ENCODE data around the gene FCHSD2. TPM values are rescaled to one million over a fixed set of nuclear protein-coding genes. Genes with fewer than 3 reads are reported as not detected.

FCHSD2 gene
- polyA plus RNA-seq, 1 donor (not counting 4 experiments of a cell fraction or from before 2014, with no cell fraction given) = 14.2 TPM

GRCh38 chr11:72955466-72955865, 186.7 kb downstream of the FCHSD2 start:
- FAIRE-seq (no peak), DNase-seq (ENCODE audit: low read depth, low spot score) (no peak)
- Histone ChIP-seq H3K9me1 (ENCODE audit: control insufficient read depth, extremely low read depth, insufficient read depth, low read length) (no peaks in the 10 kb centered on the region), H3K27me3 (ENCODE audit: control insufficient read depth, extremely low read depth, insufficient read depth, low read length) (no peaks in the 10 kb centered on the region), H3K4me2 (ENCODE audit: control insufficient read depth, extremely low read depth, insufficient read depth, low read depth, low read length) (no peak overlapping the region), H4K20me1 (ENCODE audit: control insufficient read depth, extremely low read depth, insufficient read depth, low read length) (no peaks in the 10 kb centered on the region), H2AFZ (ENCODE audit: control insufficient read depth, low read length) (no peak overlapping the region), H3K79me2 (ENCODE audit: control insufficient read depth, insufficient read depth, low read length) (no peaks in the 10 kb centered on the region), H3K36me3 (ENCODE audit: control insufficient read depth in 2 of 2, extremely low read depth in 1 of 2, insufficient read depth in 2 of 2, low read length in 2 of 2) (no peaks in the 10 kb centered on the region), H3K4me1 (ENCODE audit: control insufficient read depth, extremely low read depth, insufficient read depth, low read length) (peaks cover 2% of the 10 kb centered on the region), H3K9me3 (ENCODE audit: control insufficient read depth, low read depth, low read length) (no peaks in the 10 kb centered on the region), H3K9ac (ENCODE audit: control insufficient read depth, extremely low read depth, insufficient read depth, low read length) (no peak overlapping the region), H3K27ac (ENCODE audit: control insufficient read depth, insufficient read depth, low read length) (no peak overlapping the region), H3K4me3 (ENCODE audit: control insufficient read depth in 2 of 3, extremely low read depth in 1 of 3, insufficient read depth in 2 of 3, low read depth in 1 of 3, low read length in 3 of 3) (no peak overlapping the region)
- TF ChIP-seq CTCF (optimal IDR thresholded peaks at IDR 0.05 in 1 of 3, IDR thresholded peaks at IDR 0.05 in 1 of 3, conservative IDR thresholded peaks at IDR 0.05 in 1 of 3; ENCODE audit: extremely low read depth in 1 of 3, insufficient read depth in 2 of 3, low read length in 3 of 3) (no peak), EZH2 (IDR thresholded peaks at IDR 0.05; ENCODE audit: low read length) (no peak)
- dilution Hi-C loops (cut with MboI; ENCODE audit: extremely low pct_ligation_motif_present, low sequenced_read_pairs) = no loop called here

- TF ChIP-seq EZH2 (IDR thresholded peaks at IDR 0.05; ENCODE audit: low read length) (no peak), CTCF (optimal IDR thresholded peaks at IDR 0.05 in 1 of 3, IDR thresholded peaks at IDR 0.05 in 1 of 3, conservative IDR thresholded peaks at IDR 0.05 in 1 of 3; ENCODE audit: extremely low read depth in 1 of 3, insufficient read depth in 2 of 3, low read length in 3 of 3) (no peak)
- Histone ChIP-seq H4K20me1 (ENCODE audit: control insufficient read depth, extremely low read depth, insufficient read depth, low read length) (no peaks in the 10 kb centered on the region), H3K4me2 (ENCODE audit: control insufficient read depth, extremely low read depth, insufficient read depth, low read depth, low read length) (no peak overlapping the region), H3K9me1 (ENCODE audit: control insufficient read depth, extremely low read depth, insufficient read depth, low read length) (no peaks in the 10 kb centered on the region), H3K9ac (ENCODE audit: control insufficient read depth, extremely low read depth, insufficient read depth, low read length) (no peak overlapping the region), H3K4me3 (ENCODE audit: control insufficient read depth in 2 of 3, extremely low read depth in 1 of 3, insufficient read depth in 2 of 3, low read depth in 1 of 3, low read length in 3 of 3) (no peak overlapping the region), H3K27ac (ENCODE audit: control insufficient read depth, insufficient read depth, low read length) (no peak overlapping the region), H3K9me3 (ENCODE audit: control insufficient read depth, low read depth, low read length) (no peaks in the 10 kb centered on the region), H3K36me3 (ENCODE audit: control insufficient read depth in 2 of 2, extremely low read depth in 1 of 2, insufficient read depth in 2 of 2, low read length in 2 of 2) (no peaks in the 10 kb centered on the region), H3K79me2 (ENCODE audit: control insufficient read depth, insufficient read depth, low read length) (no peaks in the 10 kb centered on the region), H3K27me3 (ENCODE audit: control insufficient read depth, extremely low read depth, insufficient read depth, low read length) (no peaks in the 10 kb centered on the region), H2AFZ (ENCODE audit: control insufficient read depth, low read length) (no peak overlapping the region), H3K4me1 (ENCODE audit: control insufficient read depth, extremely low read depth, insufficient read depth, low read length) (peaks cover 2% of the 10 kb centered on the region)
- DNase-seq (ENCODE audit: low read depth, low spot score) (no peak), FAIRE-seq (no peak)
- dilution Hi-C loops (cut with MboI; ENCODE audit: extremely low pct_ligation_motif_present, low sequenced_read_pairs) = no loop called here
Measured at GRCh38 chr11:72954860-72955259, 187.3 kb downstream of the FCHSD2 start.
